AML-193 (cell line): ENCODE results near the gene AUTS2.

ENCODE experiments used
- DNase-seq, 2 experiments: peaks; one replicate each; lab custom pipeline; 2025; lab: John Stamatoyannopoulos, UW

AUTS2 gene

GRCh38 chr7:70657989-70658632 lies 1059.8 kb downstream of the AUTS2 start:
- no peak for DNase-seq

DNA sequence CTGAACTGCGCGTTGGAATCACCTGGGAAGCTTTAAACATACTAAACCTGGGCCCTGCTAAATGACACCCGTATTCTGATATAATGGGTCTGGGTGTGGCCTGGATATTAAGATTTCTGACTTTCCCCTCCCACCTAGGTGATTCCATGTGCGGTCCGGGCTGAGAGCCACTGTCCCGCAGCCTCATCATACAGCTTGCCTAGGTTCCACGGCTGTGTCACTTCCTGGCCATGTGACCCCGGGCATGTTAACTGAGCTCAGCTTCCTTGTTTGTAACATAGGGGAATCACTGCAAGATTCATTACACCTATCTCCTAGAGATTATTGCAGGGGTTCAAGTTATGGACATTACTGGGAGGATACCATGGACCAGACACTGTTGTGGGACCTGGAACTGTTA lies 1061.0 kb downstream of the AUTS2 start:
- no peak for DNase-seq

- DNase-seq, result no peak
These were observed 1062.0 kb downstream of the AUTS2 start for GRCh38 chr7:70660154-70660818.

DNA sequence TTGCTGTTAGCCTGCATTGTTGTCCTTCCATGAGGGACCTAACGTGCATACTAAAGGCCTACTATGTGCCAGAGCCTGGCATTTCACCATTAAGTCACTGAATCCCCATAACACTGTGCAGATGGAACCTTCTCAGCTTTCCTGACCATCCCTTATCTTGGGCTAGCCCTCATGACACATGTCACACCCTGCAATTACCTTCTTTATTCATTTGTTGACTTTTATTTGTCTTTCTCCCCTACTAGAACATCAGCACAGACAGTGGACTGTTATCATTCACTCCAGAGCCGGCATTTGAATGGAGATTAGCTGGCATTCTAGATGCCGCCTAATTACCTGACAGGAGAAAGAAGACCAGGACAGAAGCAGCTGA lies 1062.5 kb downstream of the AUTS2 start:
- DNase-seq, result no peak

GRCh38 chr7:70663680-70664079 lies 1065.4 kb downstream of the AUTS2 start:
- no peak for DNase-seq

- DNase-seq, result no peak
These were observed 1067.7 kb downstream of the AUTS2 start for GRCh38 chr7:70665997-70666396.

DNA sequence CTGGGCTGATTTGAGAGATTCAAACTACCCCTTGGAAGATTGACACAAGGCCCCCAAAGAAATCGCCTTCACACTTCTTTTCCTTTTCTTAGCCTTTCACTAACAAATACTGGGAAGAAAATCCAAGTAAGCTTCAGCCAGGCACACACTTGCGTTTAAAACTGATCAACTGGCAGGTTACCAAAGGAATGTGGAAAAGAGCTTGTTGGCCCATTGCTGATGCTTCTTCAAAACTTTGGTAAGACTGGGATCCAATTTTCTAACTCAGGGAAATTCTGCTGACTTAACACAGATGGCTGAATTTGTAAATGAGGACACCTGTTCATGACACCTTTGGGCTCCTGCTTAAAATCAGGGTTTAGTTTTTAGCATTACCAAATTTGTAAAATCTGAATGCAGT lies 1069.1 kb downstream of the AUTS2 start:
- DNase-seq, result no peak

DNA sequence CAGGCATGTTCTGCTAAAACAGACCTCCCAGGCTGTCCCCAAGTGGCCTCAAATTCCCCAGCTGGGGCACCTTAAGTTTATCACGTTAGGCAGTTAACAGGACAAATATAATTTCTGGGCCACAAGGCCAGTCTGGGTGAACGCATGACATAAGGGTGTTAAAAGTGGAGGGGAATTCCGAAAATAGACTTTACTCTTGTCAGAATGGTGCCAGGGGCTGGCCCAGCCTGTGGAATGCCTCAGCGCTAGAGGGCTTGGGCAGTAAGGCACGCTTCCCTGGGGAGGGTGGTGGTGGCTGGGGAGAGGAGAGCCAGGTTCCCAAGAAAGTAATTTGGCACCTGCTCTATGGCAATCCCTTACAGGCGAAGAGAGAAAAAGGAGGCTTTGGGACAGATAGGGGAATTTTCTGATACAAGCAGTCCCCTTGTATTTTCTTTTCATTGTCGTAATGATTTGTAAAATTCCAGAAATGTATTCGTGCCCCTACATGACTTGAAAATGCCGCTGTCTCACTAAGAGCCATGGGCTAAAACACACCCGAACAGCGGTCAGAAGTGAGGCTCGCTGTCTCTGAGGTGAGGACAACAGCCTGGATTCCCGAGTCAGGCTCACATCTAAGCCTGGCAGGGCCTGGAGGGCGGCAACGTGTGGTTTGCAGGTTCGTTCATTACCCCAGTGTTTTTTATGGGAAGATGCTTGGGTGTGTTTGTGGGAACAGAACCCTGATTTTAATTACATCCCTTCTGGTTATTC lies 1070.5 kb downstream of the AUTS2 start:
- no peak for DNase-seq

DNA sequence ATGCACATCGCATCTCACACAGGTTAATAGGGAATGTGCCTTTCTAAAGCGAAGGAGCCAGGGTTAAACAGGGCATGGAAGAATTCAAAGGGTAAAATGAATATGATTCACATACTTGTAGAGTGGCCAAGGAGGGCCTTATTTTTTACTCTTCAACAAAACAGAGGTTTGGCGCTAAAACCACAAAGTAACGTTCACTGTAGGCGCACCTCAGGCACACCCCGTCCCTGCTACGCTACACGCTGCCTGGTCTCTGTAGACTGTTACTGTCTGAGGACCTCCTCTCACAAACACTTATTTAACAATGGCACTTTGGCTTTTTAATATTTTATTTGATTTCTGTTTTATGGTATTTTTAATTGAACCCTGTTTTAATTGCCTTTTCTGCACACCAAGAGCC lies 1071.6 kb downstream of the AUTS2 start:
- DNase-seq, result no peak

GRCh38 chr7:70670288-70670687 lies 1072.0 kb downstream of the AUTS2 start:
- DNase-seq, result no peak

- no peak for DNase-seq
These were observed 1075.7 kb downstream of the AUTS2 start for GRCh38 chr7:70673778-70674570.

DNA sequence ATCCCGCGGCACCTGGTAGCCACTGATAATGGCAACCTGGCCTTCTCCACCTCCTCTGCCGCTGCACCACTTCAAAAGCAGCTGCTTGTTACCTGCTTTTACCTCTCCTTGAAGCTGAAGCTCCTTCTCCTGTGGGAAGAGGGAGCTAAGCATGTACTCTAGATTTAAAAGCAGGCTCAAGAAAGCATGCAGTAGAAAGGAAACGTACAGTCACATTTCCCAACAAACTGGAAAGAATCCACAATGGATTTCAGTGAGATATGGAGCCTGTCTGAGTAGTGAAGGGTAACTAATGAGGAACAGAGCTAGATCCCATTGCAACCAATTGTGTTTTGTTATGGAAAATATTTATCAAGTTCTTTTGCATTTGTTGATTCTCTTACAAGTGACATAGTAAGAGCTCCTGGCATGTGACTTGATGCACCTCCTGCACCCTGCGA lies 1076.3 kb downstream of the AUTS2 start:
- DNase-seq, result no peak

- DNase-seq, result no peak
These were observed 1078.0 kb downstream of the AUTS2 start for GRCh38 chr7:70676243-70676642.

GRCh38 chr7:70678621-70679251 lies 1080.5 kb downstream of the AUTS2 start:
- DNase-seq, result no peak

- DNase-seq, result no peak
These were observed 1081.4 kb downstream of the AUTS2 start for GRCh38 chr7:70679661-70680060.

- DNase-seq, result no peak
These were observed 1082.0 kb downstream of the AUTS2 start for GRCh38 chr7:70680306-70680705.

DNA sequence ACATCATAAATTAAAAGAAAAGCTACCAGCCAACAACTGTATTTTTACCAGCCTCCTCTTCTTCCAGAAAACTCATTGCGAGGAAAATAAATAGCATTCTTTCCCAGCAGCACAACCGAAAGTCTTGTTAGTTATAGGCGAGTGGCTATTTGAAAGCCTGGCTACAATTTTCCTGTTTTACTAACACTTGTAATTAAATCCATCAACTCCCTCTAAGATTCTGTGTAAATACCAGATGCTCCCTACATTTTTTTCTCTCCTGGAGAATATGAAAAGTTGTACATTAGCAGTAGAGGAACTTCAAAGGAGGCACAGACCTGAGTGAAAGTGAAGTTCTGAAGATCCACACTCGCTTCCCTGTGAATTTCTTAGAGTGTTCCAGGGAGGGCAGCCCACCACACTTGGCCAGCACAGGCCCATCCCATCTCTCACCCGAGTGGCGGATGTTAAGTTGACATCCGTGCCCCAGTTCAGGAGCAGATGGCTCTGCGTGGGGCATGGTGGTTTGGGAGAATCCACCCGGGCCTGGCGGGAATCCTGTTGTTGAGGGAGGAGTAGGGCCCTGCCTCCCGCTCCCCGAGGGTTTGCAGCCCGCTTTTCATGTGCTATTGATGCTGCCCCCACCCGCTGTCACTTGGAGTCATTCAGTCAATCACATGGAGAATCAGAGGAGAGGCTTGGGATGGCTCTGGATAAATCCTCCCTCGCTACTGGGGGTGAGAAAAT lies 1082.6 kb downstream of the AUTS2 start:
- DNase-seq, result no peak

DNA sequence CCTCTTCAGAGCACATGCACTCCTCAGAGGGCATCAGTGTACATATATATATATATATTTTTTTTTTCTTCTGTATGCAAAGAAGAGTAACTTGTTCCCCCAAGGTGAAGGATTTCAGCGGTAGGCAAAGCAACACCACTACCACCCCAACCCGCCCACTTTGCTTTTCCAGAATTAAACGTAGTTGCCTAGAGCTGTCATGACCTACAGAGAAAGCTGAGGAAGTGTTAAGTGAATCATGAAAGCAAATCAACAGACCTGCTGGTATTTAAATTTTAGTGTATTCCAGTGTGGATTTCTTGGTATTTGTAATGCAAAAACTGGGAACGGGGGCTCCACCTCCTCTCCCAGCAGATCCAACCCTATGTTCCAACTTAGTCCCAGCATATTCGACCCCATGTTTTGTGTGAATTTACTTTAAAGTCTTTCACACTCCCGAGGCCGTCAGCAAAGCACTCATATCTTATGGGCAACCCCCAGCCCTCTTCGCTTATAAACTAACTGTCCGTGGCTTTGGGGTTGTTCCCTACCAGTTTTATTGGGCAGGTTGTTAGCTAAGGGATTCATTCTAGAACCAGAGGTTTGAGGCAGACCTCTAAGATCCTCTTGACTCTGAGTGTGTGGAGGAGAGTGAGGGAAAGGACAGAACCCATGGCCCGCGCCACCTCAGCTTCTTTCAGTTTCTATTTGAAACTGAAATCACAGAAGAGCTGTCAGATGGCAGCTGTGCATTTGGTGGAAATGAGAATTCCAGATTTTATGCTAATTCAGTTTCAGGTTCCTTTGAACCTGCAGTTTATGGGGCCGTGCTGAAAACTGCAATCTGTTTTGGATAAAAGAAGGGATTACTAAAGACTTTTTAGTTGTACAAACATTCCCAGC lies 1083.4 kb downstream of the AUTS2 start:
- DNase-seq, result no peak

GRCh38 chr7:70684173-70684572 lies 1085.9 kb downstream of the AUTS2 start:
- DNase-seq, result no peak

DNA sequence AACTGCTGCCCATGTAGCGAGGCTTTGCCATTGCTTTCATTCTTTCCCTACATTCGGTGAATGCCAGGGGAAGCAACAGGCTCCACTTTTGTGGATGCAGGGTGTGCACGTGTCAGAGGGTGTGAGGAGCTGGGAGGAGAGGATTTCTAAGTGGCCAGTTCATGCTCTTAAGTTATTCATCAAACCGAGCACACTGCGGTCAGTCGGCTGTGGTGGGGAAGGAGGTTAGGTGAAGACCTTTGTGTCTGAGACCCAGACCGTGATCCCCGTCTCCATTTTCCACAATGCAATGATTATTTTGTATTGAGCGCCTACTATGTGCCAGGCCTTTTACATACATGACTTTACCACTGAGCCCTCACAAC lies 1095.0 kb downstream of the AUTS2 start:
- no peak for DNase-seq
